Measurements from ENCODE around the gene SPTSSB.
A peak's percentile ranks its signal among the peaks of the same experiment; 100 is the strongest.

SPTSSB gene

DNA sequence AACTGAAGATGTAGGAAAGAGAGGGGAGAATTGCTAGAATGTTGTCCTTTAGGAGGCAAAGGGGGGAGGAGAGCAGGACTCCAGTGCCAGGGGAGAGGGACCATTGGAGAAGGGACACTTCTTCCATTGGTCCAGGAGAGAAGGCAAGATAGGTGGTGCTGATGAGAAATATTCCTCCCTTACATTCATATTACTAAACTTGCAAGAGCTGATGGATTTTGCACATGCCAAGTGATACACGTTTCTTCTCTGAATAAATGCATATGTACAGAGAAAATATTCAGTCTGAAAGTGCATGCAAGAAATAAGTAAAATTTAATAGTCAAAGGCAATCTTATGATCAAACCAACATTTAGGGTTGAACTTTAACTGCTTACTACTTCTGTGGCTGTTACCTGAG lies 21.5 kb upstream of the SPTSSB start:
- no peak for DNase-seq

DNA sequence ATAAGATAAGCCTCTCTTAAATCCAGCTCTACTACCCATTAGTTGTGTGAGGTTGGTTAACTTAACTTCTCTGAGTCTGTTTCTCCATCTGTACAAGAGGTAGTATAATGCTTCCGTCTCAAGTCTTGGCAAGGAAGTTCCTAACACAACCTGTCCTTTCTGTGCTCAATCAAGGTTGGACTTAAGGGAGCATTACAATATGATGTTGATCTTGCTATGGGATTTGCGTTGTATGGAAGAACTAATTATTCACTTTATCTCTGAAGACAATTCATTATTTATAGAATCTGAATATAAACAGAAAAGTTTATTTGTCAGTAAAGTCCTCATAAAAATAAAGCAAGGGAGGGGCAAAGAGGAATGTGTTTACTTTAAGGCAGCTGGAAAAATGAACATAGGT lies 18.9 kb upstream of the SPTSSB start:
- no peak for DNase-seq

DNA sequence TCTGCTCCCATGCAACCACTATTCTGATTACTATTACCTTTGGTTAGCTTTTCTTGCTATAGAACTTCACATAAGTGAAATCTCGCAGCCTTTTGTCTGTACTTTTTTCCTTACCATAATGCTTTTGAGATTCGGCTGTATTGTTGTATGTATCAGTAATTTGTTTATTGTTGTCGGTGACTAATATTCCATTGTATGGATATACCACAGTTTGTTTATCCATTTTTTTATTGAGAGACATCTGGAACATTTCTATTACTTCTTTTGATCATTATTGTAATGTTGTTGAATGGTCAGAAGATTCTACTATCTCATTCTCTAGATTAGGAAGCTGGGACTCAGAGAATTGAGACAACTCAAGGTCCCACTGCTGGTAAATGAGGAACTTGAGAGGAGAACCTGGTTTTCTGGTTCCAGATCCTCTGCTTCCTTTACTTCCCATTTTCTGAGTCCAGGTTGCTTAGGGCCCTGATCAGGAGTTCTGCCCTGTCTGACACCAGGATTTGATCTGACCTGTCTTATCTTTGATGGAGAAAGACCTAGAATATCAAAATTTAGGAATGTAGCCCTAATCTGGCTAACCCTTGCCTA lies 18.2 kb upstream of the SPTSSB start:
- no peak for DNase-seq

DNA sequence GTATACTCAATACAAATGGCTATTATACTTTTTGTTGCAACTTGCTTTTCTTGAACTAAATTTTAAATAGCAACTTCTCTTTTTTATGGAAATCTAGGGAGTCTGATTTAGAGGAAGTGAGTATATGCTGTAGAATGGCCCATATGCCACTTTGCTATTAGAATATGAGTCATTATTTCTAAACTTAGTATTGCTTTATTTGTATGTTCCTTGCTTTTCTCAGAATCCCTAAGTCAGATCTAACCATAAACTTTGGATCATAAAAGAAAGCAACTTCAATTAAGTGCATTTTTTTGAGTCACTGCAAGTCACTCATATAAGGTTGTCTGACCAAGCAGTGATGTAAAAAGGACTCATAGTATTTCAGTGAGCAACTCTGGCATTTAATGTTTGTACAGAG lies 17.5 kb upstream of the SPTSSB start:
- no peak for DNase-seq

DNA sequence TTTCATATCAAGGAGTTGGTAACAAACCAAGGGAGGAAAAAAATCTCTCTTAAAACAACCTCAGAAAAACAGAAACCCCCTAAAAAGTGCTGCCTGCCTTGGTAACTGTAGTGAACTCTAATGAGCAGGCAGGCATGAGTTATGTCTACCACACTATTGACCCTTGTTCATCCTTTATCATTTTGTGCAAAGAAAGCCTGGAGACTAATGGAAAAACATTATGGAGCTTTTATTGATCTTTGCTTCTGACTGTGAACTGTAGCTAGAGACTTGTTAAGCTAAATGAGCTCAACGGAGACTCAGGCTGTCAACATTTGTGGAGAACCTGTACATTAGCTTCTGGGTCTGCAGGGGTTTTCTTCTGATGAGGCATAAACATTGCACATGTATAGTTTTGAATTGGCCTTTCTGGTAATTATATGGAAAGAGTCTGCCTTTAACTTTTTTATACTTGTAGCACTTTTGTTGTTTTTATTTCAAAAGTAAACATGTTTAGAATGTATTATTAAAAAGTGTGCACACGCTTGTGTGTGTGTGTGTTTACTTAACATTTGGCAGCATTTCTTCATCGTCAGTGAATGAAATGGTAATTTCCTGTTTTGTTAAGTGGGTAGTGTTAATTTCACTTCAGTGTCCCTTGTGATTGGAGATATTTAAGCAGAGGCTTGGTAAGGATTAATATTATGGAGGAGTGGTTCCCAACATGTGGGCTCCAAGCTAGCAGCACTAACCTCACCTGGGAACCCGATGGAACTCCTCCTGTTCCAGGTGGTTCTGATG lies 15.9 kb upstream of the SPTSSB start:
- no peak for DNase-seq

DNA sequence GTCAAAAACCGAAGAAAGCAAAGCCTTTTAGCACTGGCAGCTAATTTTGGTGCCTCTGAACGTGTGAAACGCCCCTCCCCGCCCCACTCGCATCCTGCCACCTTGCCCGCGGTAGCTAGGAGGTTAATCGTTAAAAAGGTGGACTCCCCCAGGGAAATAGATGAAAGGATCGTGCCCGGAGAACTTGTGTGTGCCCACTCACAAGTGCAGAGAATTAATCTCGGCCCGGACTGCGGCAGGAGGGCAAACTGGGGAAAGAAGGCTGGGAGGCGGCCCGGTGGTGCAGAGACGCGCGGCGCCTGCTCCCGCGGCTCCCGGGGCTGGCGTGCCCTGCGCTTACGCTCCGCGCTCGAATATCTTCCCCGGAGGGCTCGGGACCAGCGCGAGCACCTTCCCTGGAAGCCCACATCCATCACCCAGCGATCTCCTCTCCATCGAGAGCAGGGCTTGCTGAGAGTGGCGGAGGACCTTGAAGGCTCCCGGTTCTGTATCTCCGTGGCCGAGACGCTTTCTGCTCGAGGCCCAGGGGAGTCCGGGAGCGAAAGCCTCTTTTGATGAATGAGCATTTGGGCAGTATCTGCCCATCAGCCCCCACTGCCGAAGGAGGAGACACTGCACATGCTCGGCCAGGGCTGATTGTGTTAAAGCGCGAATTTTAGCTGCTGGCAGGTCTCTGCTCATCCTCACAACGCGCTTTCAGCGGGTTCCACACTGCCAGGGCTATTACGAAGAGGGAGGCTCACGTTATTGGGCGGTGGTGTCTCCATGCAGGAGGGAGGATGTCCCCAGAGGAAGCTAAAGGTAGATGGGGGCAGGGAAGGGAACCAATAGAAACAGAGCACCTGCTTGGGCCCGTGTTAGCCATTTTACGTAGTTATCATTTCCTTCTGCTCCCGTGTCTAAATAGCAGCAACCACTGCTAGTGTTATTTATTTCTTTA lies 1.3 kb upstream of the SPTSSB start:
- peak in 49 of 56 donors; percentile 5 to 75 (median 48) for DNase-seq

DNA sequence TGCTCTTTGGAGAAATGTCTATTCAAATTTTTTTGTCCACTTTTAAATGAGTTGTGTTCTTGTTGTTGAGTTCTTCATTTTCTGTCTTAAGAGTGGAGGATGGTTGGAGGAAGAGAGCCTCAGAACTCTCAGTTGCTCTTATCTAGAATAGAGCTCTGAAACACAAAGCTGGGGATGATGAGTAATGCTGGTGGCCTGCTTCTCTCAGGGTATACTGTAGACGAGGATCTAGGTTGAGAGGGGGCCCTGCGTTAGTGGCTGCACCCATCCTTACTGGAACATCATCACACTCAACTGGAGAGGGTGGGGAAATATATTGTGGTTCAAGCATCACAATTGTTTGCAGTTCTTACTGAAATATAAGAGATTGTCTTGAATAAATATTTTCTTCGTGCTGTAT lies 1.8 kb downstream of the SPTSSB start:
- DNase-seq, result no peak

DNA sequence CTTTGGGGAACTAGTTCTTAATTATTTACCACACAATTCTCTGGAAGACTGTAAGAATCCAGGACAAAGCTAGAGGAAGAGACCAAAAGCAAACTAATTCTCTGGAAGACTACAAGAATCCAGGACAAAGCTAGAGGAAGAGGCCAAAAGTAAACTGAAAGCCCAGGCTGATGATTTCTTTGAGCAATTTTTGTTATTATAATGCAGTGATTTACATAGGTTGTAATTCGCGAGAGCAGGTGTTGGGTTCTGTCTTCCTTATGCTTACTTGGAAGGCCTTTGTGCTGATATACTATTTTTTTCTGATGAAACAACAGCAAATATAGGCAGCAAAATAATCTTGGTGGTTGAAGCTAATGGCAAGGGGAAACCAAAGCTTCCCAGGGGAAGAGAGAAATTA lies 5.2 kb downstream of the SPTSSB start:
- DNase-seq, result no peak

DNA sequence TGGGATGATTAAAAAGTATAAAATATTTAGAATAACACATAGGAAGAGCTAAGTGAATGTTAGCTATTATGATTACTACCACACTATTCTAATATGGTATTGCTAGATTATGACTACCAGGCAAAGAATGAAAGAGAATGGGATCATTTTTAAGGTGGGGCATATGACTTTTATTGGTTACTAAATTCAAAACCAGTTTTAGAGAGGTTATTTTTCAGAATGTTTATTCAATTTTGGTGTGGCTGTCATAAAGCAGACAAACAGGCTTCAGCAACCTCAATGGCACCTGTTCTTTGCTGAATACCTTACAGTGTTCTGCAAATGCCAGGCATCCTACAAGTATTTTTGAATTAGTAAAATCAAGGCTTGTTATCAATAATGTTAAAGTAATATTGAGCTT lies 12.8 kb downstream of the SPTSSB start:
- DNase-seq, result no peak

DNA sequence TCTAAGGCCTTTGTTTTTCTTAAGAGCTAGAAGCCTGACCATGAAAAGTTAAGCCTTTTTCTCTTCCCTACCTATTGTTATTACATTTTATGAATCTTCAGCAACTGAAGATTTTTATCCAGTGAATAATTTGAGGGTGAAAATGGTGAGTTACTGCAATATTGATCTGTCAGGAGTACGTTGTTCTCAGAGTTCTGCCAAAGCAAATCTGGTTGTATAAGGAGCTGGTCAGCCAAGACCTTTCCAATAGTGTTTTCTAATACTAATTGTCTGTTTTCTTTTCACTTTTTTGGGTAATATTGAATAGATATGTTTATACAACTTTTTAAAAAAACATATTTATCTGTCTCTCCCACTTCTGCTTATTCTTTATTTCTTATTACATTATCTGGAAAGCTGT lies 15.0 kb downstream of the SPTSSB start:
- no peak for DNase-seq

DNA sequence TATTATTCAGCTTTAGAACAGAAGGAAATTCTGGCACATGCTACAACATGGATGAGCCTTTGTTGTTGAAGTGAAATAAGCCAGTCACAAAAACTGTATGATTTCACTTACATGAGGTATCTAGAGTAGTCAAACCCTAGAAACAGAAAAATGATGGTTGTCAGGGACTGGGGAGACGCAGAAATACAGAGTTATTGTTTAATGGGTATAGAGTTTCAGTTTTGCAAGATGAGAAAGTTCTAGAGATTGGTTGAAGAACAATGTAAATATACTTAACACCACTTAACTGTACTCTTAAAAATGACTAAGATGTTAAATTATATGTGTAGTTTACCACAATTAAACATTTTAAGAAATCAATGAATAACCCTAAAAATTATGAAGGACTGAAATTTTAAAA lies 15.8 kb downstream of the SPTSSB start:
- DNase-seq, result no peak

DNA sequence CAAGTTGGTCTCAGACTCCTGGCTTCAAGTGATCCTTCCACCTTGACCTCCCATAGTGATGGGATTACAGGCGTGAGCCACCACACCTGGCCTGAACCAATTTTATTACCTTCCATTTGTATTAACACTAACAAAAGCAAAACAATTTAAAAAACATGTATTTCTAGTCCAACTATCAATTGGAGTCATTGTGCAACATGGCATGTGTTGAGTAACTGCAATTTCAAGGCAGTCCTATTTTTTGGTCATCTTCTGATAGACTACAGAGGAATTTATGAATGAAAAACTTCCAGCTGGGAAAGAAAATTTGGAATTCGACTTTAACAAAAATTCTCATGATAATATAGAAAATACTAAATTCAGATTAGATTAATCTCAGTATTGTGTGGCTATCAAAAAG lies 16.8 kb downstream of the SPTSSB start:
- no peak for DNase-seq

DNA sequence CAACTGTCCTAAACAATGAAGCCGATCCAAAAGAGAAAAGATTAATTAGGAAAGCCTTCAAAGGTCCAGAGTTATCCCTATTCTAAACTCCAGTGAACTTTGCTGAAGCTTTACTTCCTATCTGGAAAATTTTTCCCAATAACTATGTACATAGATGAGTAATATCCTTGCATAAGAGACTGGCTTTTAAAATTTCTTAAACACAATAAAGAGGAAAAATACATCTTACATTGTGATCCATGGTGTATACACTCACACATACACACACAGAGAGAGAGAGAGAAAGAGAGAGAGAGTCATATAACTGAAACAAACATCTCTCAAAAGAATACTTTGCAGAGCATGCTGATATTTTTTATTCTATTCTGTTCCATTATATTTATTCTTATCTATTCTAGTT lies 20.0 kb downstream of the SPTSSB start:
- no peak for DNase-seq

DNA sequence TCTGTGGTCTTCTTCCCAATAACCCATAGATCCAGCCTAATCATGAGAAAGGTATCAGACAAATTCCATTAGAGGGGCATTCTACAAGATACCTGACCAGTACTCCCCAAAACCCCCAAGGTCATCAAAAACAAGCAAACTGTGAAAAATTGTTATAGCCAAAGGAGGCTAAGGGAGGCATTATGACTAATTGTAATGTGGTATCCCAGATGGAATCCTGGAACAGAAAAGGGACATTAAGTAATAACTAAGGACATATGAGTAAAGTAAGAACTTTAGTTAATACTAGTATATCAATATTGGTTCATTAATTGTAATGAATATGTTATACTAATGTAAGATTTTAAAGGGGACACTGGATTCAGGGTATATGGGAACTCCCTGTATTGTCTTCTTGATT lies 20.4 kb downstream of the SPTSSB start:
- DNase-seq, result no peak

DNA sequence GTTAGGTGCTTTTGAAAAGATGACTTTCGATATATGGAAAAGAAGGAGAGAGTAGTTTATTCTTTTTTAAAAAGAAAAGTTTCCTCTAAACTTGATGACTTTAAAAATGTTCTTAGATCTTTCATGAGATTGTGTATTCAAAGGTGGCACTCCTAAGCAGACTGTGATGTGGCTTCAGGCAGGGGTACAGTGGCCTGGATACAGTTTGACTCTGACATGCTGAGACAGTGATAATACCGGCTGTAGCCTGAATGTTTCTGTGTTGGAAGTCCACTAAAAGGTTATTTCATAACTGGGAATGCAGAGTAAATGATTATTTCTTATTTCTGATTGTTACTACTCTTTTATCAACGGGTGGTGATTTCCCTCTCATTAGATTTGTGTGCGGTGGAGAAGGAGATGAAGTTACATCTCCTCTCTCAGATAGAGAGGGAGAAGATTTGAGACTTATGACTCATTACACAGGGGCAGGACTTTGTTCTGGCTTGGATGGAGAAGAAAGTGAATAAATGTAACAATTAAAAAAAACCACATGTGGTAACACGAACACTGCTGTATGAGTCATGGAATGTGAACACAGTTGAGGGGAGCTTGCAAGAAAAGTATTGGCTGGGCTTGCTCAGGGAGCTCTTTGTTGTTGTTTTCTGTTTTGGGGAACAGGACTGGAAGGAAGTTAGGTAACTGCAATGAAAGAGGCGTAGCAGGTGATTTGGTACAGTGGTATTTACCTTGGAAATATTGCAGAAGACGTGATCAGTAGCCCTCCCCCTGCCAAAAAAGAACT lies 21.6 kb downstream of the SPTSSB start:
- no peak for DNase-seq

DNA sequence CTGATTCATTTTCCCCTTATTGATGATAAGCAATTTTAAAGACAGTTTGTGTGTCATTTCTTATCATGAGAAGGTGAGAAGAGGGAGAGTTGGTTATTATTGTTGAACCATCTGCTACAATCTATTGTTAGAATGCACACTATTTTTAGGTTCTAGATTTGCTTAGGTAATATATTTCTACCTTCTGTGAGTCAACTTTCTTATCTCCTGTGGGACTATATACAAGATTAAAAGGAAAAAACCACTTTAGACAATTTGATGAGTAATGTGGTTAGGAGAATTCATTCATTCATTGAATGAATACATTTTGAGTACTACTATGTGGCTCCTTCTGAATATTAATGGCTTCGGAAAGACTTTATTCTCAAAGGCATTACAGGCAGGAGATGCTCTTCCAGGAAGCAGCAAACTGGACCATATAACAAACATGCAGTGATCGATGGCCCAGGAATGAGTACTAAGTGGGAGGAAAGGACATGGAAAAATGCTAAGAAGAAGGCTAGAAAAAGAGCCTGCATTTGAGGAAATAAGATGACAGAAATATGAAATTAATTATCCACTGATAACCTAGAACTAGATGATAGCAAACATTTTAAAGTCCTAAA lies 22.4 kb downstream of the SPTSSB start:
- no peak for DNase-seq

DNA sequence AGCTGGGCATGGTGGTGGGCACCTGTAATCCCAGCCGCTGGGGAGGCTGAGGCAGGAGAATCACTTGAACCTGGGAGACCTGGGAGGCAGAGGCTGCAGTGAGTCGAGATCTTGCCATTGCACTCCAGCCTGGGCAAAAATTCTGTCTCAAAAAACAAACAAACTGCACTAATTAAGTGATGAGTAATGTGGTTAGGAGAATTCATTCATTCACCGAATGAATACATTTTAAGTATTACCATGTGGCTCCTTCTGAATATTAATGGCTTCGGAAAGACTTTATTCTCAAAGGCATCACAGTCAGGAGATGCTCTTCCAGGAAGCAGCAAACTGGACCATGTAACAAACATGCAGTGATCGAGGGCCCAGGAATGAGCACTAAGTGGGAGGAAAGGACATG lies 23.6 kb downstream of the SPTSSB start:
- no peak for DNase-seq

DNA sequence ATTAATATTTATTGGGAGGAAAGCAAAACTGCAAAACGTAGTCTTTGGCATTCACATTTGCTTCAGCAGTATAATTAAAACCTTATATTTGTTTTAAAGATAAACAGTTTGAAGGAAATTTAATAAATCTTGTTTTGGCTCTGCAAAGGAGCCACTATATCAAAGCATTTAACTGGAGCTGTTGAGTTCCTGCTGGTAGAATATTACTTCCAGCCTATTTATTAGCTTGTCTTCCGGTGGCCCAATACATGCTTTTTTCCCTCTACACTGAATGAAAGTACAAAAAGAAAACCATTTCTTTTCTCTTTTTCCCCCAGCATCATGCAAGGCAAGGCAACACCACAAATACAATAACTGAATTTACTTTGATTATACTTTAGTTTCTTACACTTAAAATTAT lies 26.3 kb downstream of the SPTSSB start:
- no peak for DNase-seq

DNA sequence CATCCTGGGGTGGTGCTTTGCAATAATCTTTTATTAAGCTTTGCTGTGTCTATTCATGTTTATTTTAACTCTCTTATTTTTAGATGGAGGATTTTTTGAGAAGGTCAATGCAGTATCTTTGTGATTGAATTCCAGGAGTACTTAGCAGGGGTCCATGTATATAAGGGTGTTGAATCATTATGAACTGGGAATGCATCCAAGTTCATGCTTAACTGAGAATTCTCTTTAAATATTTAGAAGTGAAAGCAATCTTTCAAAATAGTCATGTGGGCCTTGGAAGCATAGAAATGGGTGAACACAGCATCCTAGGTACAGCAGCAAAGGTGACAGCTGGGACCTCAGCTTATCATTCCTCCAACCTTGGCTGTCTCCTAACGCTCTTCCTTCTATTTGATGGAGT lies 27.3 kb downstream of the SPTSSB start:
- DNase-seq, result no peak

DNA sequence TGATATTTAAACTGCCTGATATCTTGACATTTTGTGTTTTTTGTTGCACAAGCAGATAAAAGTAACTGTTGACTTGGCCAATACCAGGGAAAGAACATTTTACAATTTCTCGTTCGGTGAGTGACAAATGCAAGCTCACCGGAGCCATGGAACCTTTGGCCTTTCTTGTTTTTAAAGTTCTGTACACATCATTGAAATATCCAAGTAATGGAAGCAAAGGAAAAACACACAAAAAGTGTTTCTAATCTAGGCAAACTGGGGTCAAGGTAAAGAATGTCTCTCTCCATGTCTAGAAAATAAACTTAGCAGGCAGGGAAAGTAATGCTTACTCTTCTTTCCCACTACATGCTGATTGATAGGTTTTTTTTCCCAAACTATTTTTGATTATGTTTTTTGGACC lies 27.8 kb downstream of the SPTSSB start:
- DNase-seq, result no peak

DNA sequence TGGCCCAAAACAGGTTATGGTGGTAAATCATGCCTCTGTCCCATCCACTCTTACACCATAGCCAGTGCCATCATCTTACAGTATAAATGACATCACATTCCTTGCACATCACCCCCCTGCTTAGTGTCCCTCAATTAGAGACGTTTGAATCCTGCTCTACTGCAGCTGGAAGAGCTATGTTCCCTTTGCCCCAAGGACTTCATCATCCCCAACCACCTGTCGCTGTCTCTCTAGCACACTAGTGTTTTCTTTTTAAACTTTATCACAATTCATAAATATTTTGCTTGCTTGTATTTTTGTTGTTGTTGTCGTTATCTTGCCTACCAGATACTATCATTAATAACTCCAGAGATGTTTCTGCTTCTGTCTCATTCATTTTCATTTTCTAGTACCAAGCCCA lies 28.7 kb downstream of the SPTSSB start:
- no peak for DNase-seq

Measured in nucleus accumbens (tissue), 56 donors.